ENCODE data around the gene ANKS1A. TPM values are rescaled to one million over a fixed set of nuclear protein-coding genes. Genes with fewer than 3 reads are reported as not detected.

The ANKS1A gene
- total RNA-seq, 1 donor from 2014 or later, result 17.0 TPM

DNA sequence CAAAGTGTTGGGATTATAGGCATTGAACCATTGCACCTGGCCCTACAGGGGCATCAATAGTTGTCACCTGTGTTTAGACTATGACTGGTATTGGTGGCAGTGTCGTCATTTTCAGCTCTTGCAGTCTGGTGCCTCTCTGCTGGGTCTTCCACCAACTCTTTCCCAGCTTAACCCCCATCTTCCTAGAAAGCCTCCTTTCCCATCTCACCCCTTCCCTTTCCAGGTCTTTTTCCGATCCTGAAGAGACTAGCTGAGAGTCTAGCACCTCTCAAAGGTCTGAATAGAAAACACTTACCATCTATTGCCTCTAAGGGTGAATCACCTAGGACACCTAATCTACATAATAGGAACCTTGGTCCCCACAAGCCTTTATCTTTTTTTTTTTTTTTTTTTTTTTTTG lies 181.1 kb downstream of the ANKS1A start:
- TF ChIP-seq EZH2 (IDR thresholded peaks at IDR 0.05), result no peak
- no peak for TF ChIP-seq CTCF (IDR thresholded peaks at IDR 0.05)
- TF ChIP-seq EZH2phosphoT487 (IDR thresholded peaks at IDR 0.05), result no peak
- no peaks in the 10 kb centered on the region for H3K36me3 ChIP-seq

GRCh38 chr6:35071347-35071994 lies 182.4 kb downstream of the ANKS1A start:
- Histone ChIP-seq H2AFZ (replicated peaks) (no peak overlapping the region), H4K20me1 (ENCODE audit: low read depth) (peaks cover 11% of the 10 kb centered on the region), H3K4me1 (peaks cover 10% of the 10 kb centered on the region), H3K36me3 (no peaks in the 10 kb centered on the region), H3K9ac (no peak overlapping the region), H3K27ac (no peak overlapping the region), H3K9me3 (ENCODE audit: low read depth) (no peaks in the 10 kb centered on the region), H3K79me2 (ENCODE audit: low read depth) (no peaks in the 10 kb centered on the region), H3K4me2 (no peak overlapping the region), H3F3A (ENCODE audit: low read depth) (no peaks in the 10 kb centered on the region), H3K4me3 (no peak overlapping the region), H3K27me3 (no peaks in the 10 kb centered on the region)
- no peak overlapping the region for H3K27ac Mint-ChIP-seq
- peaks cover 18% of the 10 kb centered on the region for H3K4me1 Mint-ChIP-seq
- no peak for DNase-seq (ENCODE audit: low spot score)
- no peak overlapping the region for H3K4me3 Mint-ChIP-seq
- no peaks in the 10 kb centered on the region for H3K27me3 Mint-ChIP-seq (ENCODE audit: insufficient read depth, low read depth)
- peaks cover 4% of the 10 kb centered on the region for H3K36me3 Mint-ChIP-seq
- no peaks in the 10 kb centered on the region for H3K9me3 Mint-ChIP-seq
- TF ChIP-seq EZH2 (IDR thresholded peaks at IDR 0.05), result no peak
- no peak for TF ChIP-seq EZH2phosphoT487 (IDR thresholded peaks at IDR 0.05)
- TF ChIP-seq CTCF (IDR thresholded peaks at IDR 0.05), result no peak

More for the DNA sequence above, 181.1 kb downstream of the ANKS1A start:
- H3K27ac ChIP-seq, result no peak overlapping the region
- DNase-seq (ENCODE audit: low spot score), result no peak
- Mint-ChIP-seq H3K36me3 (peaks cover 4% of the 10 kb centered on the region), H3K4me3 (no peak overlapping the region), H3K27me3 (ENCODE audit: insufficient read depth, low read depth) (no peaks in the 10 kb centered on the region), H3K4me1 (peaks cover 20% of the 10 kb centered on the region), H3K9me3 (no peaks in the 10 kb centered on the region), H3K27ac (no peak overlapping the region)
- no peak overlapping the region for H2AFZ ChIP-seq (replicated peaks)
- H3K4me2 ChIP-seq, result no peak overlapping the region
- H4K20me1 ChIP-seq (ENCODE audit: low read depth), result peaks cover 11% of the 10 kb centered on the region
- no peaks in the 10 kb centered on the region for H3F3A ChIP-seq (ENCODE audit: low read depth)
- H3K9ac ChIP-seq, result no peak overlapping the region
- no peaks in the 10 kb centered on the region for H3K9me3 ChIP-seq (ENCODE audit: low read depth)
- H3K27me3 ChIP-seq, result no peaks in the 10 kb centered on the region
- peaks cover 10% of the 10 kb centered on the region for H3K4me1 ChIP-seq
- no peaks in the 10 kb centered on the region for H3K79me2 ChIP-seq (ENCODE audit: low read depth)
- no peak overlapping the region for H3K4me3 ChIP-seq

DNA sequence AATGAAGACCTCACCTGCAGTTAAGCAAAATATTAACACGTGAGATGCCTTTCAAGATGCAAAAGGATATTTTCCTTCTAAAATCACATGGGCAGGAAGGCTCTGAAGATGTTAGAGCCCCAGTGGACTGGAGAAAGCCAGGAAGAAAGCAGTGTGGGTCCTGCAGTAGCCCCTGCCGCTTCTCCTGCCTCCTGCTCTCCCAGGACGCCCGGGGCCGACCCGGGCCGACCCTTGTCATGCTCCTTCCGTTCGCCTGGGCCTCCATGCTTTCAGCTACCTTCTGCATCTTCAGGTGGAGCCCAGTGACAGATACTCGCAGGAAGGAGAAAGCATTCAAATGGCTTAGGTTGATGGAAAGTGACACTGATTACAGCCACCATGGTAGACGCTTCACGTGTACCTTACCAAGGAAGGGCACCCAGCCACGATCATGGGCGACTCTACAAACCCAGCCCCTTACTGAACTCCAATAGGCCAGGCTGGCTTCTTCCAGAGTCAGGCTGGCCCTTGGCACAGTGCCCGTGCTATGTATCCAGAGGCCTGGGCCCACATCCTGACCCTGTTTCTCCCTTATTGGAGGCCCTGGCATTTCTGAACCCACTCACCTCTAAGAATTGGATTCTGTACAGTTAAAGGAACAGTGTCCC lies 183.1 kb downstream of the ANKS1A start:
- no peak overlapping the region for H2AFZ ChIP-seq (replicated peaks)
- peaks cover 11% of the 10 kb centered on the region for H4K20me1 ChIP-seq (ENCODE audit: low read depth)
- no peaks in the 10 kb centered on the region for H3K36me3 ChIP-seq
- no peaks in the 10 kb centered on the region for H3F3A ChIP-seq (ENCODE audit: low read depth)
- H3K4me2 ChIP-seq, result no peak overlapping the region
- H3K27ac ChIP-seq, result no peak overlapping the region
- no peaks in the 10 kb centered on the region for H3K9me3 Mint-ChIP-seq
- H3K79me2 ChIP-seq (ENCODE audit: low read depth), result no peaks in the 10 kb centered on the region
- H3K9ac ChIP-seq, result no peak overlapping the region
- peaks cover 8% of the 10 kb centered on the region for H3K36me3 Mint-ChIP-seq
- H3K4me3 Mint-ChIP-seq, result no peak overlapping the region
- H3K4me1 Mint-ChIP-seq, result peaks cover 23% of the 10 kb centered on the region
- no peaks in the 10 kb centered on the region for H3K27me3 Mint-ChIP-seq (ENCODE audit: insufficient read depth, low read depth)
- peaks cover 10% of the 10 kb centered on the region for H3K4me1 ChIP-seq
- DNase-seq (ENCODE audit: low spot score), result no peak
- H3K4me3 ChIP-seq, result no peak overlapping the region
- H3K27ac Mint-ChIP-seq, result no peak overlapping the region
- TF ChIP-seq EZH2phosphoT487 (IDR thresholded peaks at IDR 0.05) (no peak), CTCF (IDR thresholded peaks at IDR 0.05) (no peak), EZH2 (IDR thresholded peaks at IDR 0.05) (no peak)
- H3K27me3 ChIP-seq, result no peaks in the 10 kb centered on the region
- H3K9me3 ChIP-seq (ENCODE audit: low read depth), result no peaks in the 10 kb centered on the region

Measured in neural progenitor cell (in vitro differentiated cells).